ENCODE results near the gene ZFP69B. TPM values are rescaled to one million over a fixed set of nuclear protein-coding genes. Genes with fewer than 3 reads are reported as not detected.

Gene ZFP69B
- total RNA-seq, 5 donors from 2014 or later (not counting 1 experiment from before 2014, with no cell fraction given) = 3.1 to 12.5 (median 7.5) TPM

DNA sequence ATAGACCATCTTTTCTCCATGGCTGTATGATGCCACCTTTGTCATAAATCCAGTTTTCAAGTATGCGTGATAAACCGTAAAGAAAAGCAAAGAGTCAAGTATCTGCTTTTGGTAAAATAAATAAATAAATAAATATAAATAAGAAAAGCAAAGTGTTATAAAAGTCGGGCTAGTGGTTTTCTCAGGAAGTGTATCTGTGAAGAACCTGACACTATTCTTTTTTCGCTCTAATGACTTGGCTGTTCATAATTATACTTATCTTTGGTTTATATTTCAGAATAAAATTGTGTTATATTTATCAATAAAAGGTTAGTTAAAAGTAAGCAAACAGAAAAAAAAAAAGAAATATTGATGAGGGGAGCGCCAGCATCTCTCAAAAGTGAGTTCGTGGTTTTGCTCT is 57.7 kb downstream of the ZFP69B start:
- H3K4me3 ChIP-seq (ENCODE audit: control insufficient read depth in 1 of 2, extremely low read depth in 1 of 2, low read length in 1 of 2) = peak overlapping the region; percentile 70 to 91
- H3K9me3 ChIP-seq = peaks cover 7% of the 10 kb centered on the region
- H3K27ac ChIP-seq (ENCODE audit: low read length) = peak overlapping the region; percentile 70
- DNase-seq (peak in 1 of 35 experiments; percentile 7), ATAC-seq (replicated peaks in 1 of 4) (no peak)
- H3K4me3 Mint-ChIP-seq = peak overlapping the region; percentile 88 to 91 (median 90)
- H3K27me3 Mint-ChIP-seq = no peaks in the 10 kb centered on the region
- no peaks in the 10 kb centered on the region for H3K27me3 ChIP-seq (replicated peaks in 1 of 2; ENCODE audit: control insufficient read depth in 2 of 2, extremely low read depth in 1 of 2, insufficient read depth in 2 of 2, low read length in 1 of 2)
- 0% methylated on average over 2 of the region's 6 CpGs for WGBS (ENCODE audit: insufficient coverage)
- no peaks in the 10 kb centered on the region for H3K36me3 ChIP-seq (ENCODE audit: control insufficient read depth in 2 of 2, extremely low read depth in 1 of 2, insufficient read depth in 1 of 2, low read length in 1 of 2)
- peaks cover 7 to 11% of the 10 kb centered on the region in 2 experiments for H3K4me1 ChIP-seq (ENCODE audit: control insufficient read depth in 1 of 2, extremely low read depth in 1 of 2, insufficient read depth in 2 of 2, low read length in 2 of 2)
- peaks cover 31% of the 10 kb centered on the region for H3K36me3 Mint-ChIP-seq
- ChIA-PET POLR2A (interaction anchor here in 1 of 2 donors (0.7 kb wide), 1 partner anchor 670 kb away, joined by 3 read pairs; no protein-coding TSS in a partner anchor), CTCF (interaction anchor here in 1 of 2 donors (1.4 to 2.0 kb wide), 2 partner anchors 24 to 58 kb away, joined by 3 to 4 read pairs; partner anchors contain the start of genes ZFP69B and ZNF684)
- peak overlapping the region in 1 of 2 donors; percentile 86 for H3K27ac Mint-ChIP-seq
- H3K9me3 Mint-ChIP-seq = peaks cover 12 to 34% (median 23%) of the 10 kb centered on the region in 3 donors
- H3K4me1 Mint-ChIP-seq = peaks cover 11 to 15% (median 15%) of the 10 kb centered on the region in 3 donors

DNA sequence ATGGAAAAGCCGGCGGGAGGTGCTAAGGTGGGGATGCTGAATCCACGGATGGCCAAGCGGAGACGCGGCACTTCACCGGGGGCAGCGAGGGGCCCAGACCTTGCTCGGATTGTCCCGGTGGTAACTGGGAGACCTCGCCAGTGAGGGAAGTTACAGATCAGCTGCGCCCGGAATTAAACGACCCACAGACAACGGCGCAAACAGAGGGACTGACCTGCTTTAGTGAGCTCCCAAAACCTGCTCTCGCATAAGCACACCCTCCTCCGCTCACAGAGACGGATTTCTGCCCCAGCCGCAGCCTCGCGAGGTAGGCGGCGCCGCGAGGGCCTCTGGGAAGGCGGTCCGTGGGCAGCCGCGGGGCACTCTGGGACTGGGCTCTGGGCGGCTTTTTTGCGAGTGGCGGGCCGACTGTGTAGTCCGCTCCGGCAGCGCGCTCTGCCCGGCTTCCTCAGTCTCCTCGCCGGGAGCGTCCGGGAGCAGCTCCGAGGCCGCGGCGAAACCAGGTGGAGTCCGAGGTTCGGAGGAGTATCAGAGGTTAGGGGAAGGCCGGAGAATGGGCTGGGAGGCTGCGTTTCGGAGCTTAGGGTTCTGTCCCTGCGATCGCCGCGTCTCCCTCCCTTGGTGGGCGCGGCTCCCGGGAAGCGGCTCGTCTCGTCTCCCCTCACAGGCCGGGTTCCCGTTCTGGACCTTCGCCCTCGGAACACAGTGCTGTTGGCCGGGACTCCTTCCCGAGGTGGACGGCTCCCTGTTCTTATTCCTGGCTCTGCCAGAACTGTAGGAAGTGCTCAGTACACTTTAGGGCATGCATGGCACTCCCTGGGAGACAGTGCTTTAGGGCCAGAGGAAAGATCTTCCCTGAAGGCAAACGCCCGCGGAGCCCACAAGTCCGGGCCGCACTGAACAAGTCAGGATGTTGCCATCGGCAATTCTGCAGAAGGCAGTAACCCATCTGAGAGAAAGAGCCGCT is 58.4 kb downstream of the ZFP69B start, which contains the start of gene EXO5:
Gene EXO5 (plus strand): TSS at position 393 of the 967 bp plus-strand sequence. CDS start 5,778 bp downstream, outside the sequence.
- Mint-ChIP-seq H3K4me1 (peaks cover 11 to 15% (median 15%) of the 10 kb centered on the region in 3 donors), H3K36me3 (peaks cover 29% of the 10 kb centered on the region), H3K4me3 (peak within 1 kb of the TSS; percentile 88 to 91 (median 90)), H3K9me3 (peaks cover 11 to 31% (median 22%) of the 10 kb centered on the region in 3 donors), H3K27ac (peak within 1 kb of the TSS; percentile 59 to 86), H3K27me3 (no peaks in the 10 kb centered on the region)
- peak within 1 kb of the TSS; percentile 70 for H3K27ac ChIP-seq (ENCODE audit: low read length)
- H3K27me3 ChIP-seq (replicated peaks in 1 of 2; ENCODE audit: control insufficient read depth in 2 of 2, extremely low read depth in 1 of 2, insufficient read depth in 2 of 2, low read length in 1 of 2) = no peaks in the 10 kb centered on the region
- 1% methylated on average over 70 of the region's 76 CpGs for WGBS (ENCODE audit: insufficient coverage)
- H3K9me3 ChIP-seq = peaks cover 6% of the 10 kb centered on the region
- H3K4me1 ChIP-seq (ENCODE audit: control insufficient read depth in 1 of 2, extremely low read depth in 1 of 2, insufficient read depth in 2 of 2, low read length in 2 of 2) = peaks cover 7 to 11% of the 10 kb centered on the region in 2 experiments
- ChIA-PET POLR2A (interaction anchor here in 1 of 2 donors (0.7 kb wide), 1 partner anchor 670 kb away, joined by 3 read pairs; no protein-coding TSS in a partner anchor), CTCF (interaction anchor here in 1 of 2 donors (1.4 to 2.0 kb wide), 2 partner anchors 23 to 59 kb away, joined by 3 to 4 read pairs; partner anchors contain the start of genes ZFP69B and ZNF684)
- DNase-seq (peak; percentile 48 to 83 (median 69)), ATAC-seq (replicated peaks in 1 of 4) (peak; percentile 97 to 100 (median 99))
- H3K4me3 ChIP-seq (ENCODE audit: control insufficient read depth in 1 of 2, extremely low read depth in 1 of 2, low read length in 1 of 2) = peak within 1 kb of the TSS; percentile 70 to 91
- H3K36me3 ChIP-seq (ENCODE audit: control insufficient read depth in 2 of 2, extremely low read depth in 1 of 2, insufficient read depth in 1 of 2, low read length in 1 of 2) = no peaks in the 10 kb centered on the region

Other genes starting within 250 kb of the ZFP69B start
- gene TMCO2, start 202.5 kb upstream of the ZFP69B start, total RNA-seq = not detected
- 10 to 100 TPM; 12.4 to 16.9 (median 15.2) TPM for gene ZMPSTE24, start 192.2 kb upstream of the ZFP69B start, total RNA-seq
- 1 to 10 TPM; 3.5 to 4.6 (median 3.8) TPM for gene COL9A2, start 133.2 kb upstream of the ZFP69B start, total RNA-seq
- 100 to 1,000 TPM; 120 to 254 (median 123) TPM for gene SMAP2, start 76.7 kb upstream of the ZFP69B start, total RNA-seq
- 1 to 10 TPM; 3.9 to 4.5 (median 4.1) TPM for gene ZFP69, start 26.8 kb downstream of the ZFP69B start, total RNA-seq
- 10 to 100 TPM in 4 of 5 donors, 1 to 10 TPM in 1; 6.9 to 12.1 (median 10.6) TPM for gene EXO5, start 58.3 kb downstream of the ZFP69B start, total RNA-seq
- 1 to 10 TPM; 2.4 to 6.0 (median 4.5) TPM for gene ZNF684, start 81.2 kb downstream of the ZFP69B start, total RNA-seq
- gene RIMS3, start 215.2 kb downstream of the ZFP69B start, total RNA-seq = 1 to 10 TPM; 1.8 to 3.0 (median 2.3) TPM
- 10 to 100 TPM; 50.1 to 60.4 (median 52.9) TPM for gene NFYC, start 241.2 kb downstream of the ZFP69B start, total RNA-seq

All from T-cell (primary cell).